Measurements from ENCODE around the gene DNAJC2. TPM values are rescaled to one million over a fixed set of nuclear protein-coding genes. Genes with fewer than 3 reads are reported as not detected.

DNAJC2 gene
- 15.7 and 16.5 TPM in 2 replicates for total RNA-seq

DNA sequence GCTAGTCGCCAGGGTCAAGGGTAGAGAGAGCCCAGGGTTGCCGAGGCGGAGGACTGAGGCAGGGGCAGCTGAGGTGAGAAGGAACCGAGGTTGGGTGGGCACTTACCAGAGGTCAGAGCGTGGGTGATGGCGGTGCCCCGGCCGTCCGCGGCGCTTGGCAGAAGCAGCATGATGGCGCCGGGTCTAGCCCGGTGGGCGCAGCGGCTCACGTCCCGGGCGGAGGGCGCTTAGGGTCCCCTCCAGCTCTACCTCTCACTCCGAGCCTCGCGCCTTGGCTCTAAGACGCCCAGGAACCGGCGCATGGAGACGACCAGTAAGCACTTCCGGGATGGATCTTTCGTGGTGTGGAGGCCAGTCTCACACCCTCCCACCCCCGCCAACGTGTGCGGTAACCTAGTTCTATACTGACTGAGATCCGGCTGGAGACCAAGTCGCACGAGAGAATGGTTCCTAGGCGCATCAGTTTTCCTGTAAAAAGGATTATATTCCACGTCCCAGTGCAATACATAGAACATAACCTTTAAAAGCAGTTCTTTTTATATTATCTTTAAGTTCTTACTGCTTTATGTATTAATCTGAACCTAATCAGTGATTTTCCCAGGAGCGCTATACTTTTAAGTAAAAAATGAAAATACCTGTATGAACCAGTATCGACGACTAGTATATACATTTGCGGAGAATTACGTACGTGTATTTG lies at the start of gene DNAJC2:
DNAJC2 (minus strand) TSS at position 315 of the 697 bp plus-strand sequence; CDS start at position 170, 145 bp downstream.

GRCh38 chr7:103347507-103348267 lies 3.1 kb upstream of the DNAJC2 start, which contains the start of gene PSMC2:
TSS of gene PSMC2 (plus strand) at chr7:103347643. CDS start at chr7:103347712, 69 bp downstream.

DNA sequence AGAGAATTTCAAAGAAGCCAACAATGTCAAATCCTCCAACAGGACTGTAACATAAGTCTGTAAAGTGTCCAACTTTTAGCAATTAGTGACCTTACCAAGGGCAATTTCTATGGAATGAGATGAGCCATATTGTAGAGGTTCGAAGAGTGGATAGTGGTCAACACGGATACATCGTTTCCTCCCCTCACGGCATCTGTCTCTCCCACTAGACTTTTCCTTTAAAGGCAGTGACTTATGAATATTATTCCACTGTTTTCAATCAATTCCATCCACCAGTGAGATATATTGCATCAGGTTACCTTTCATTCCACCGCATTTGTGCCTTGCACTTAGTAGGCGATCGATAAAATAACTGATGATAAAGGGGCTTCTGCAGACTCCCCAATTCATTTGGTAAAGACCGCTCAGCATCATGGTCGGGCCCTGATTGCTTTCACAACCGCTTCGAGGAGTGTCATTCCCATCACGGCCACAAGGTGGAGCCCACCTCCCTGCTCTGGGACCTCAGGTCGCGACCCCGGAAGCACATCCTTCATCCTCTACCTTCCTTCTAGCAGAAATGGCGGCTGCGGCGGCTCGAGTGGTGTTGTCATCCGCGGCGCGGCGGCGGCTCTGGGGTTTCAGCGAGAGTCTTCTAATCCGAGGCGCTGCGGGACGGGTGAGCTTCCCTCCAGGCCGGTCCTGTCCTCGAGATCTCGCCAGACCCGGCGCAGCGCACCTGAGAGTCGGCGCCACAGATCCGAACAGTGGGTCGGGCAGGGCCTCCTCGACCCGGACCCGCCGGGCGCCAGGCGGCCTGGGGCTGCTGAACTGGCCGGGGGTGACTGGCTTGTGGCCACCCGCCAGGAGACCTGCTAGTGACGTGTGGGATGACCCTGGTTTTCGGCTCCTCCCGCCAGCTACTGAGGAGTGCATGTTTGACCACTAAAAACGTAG lies 47.4 kb downstream of the DNAJC2 start, which contains the start of gene PMPCB:
PMPCB (plus strand) TSS at position 535 of the 936 bp plus-strand sequence; CDS start at position 560, 25 bp downstream.

Other genes starting within 250 kb of the DNAJC2 start
- gene NAPEPLD, start 195.7 kb downstream of the DNAJC2 start, total RNA-seq, result 6.7 and 9.4 TPM in 2 replicates
- gene PMPCB, start 47.3 kb downstream of the DNAJC2 start, total RNA-seq, result 68.4 and 73.2 TPM in 2 replicates
- 205 and 236 TPM in 2 replicates for gene PSMC2, start 2.9 kb upstream of the DNAJC2 start, total RNA-seq
- gene SLC26A5, start 101.4 kb upstream of the DNAJC2 start, total RNA-seq, result not detected in 2 replicates

Measured in smooth muscle cell of bladder (primary cell).